DOHH2 (cell line): Measurements from ENCODE around the gene BCAR3.

Source experiments
- H3F3A ChIP-seq: fragments of 200-600 bp; sonication (generic), shearing (Covaris generic); 2 replicates; pipeline ENCODE4 v1.6.0; 2016; ENCODE audit warnings: antibody characterized with exemption, mild to moderate bottlenecking; ENCODE audit not compliant: control insufficient read depth, insufficient read depth
- H3K27ac ChIP-seq: fragments of 200-600 bp; sonication (generic); 2 replicates; pipeline ENCODE4 v1.5.1; 2014; ENCODE audit warnings: low read depth, mild to moderate bottlenecking, low read length, moderate library complexity
- H3K27me3 ChIP-seq: fragments of 200-600 bp; sonication (generic); 2 replicates; pipeline ENCODE4 v1.6.1; 2014; ENCODE audit warnings: mild to moderate bottlenecking, low read length, mixed read lengths; ENCODE audit not compliant: control insufficient read depth
- H3K36me3 ChIP-seq: fragments of 200-600 bp; sonication (generic); 2 replicates; pipeline ENCODE4 v1.6.1; 2014; ENCODE audit warnings: mild to moderate bottlenecking, low read length, moderate library complexity, mixed read lengths; ENCODE audit not compliant: control insufficient read depth
- H3K4me1 ChIP-seq: fragments of 200-600 bp; sonication (generic); 2 replicates; pipeline ENCODE4 v1.6.1; 2014; ENCODE audit warnings: mild to moderate bottlenecking, low read length, mixed read lengths; ENCODE audit not compliant: control insufficient read depth
- H3K4me2 ChIP-seq: fragments of 200-600 bp; sonication (generic); 2 replicates; pipeline ENCODE4 v1.6.0; 2014; ENCODE audit warnings: mild to moderate bottlenecking, low read length, moderate library complexity
- H3K4me3 ChIP-seq: fragments of 200-600 bp; sonication (generic); 2 replicates; pipeline ENCODE4 v1.5.1; 2014; ENCODE audit warnings: mild to moderate bottlenecking, low read length, mixed read lengths
- H3K79me2 ChIP-seq: fragments of 200-600 bp; sonication (generic); 2 replicates; pipeline ENCODE4 v1.6.1; 2014; ENCODE audit warnings: mild to moderate bottlenecking, low read length, mixed read lengths; ENCODE audit not compliant: control insufficient read depth
- H3K9me2 ChIP-seq: fragments of 200-600 bp; sonication (generic); replicated peaks from 2 replicates; pipeline ENCODE4 v1.6.1; 2014; ENCODE audit warnings: mild to moderate bottlenecking, low read length, mixed read lengths; ENCODE audit not compliant: control insufficient read depth
- H3K9me3 ChIP-seq: fragments of 200-600 bp; sonication (generic); 2 replicates; pipeline ENCODE4 v1.6.1; 2014; ENCODE audit warnings: antibody characterized with exemption, low read length, mixed read lengths; ENCODE audit not compliant: control insufficient read depth, insufficient read depth
- H4K20me1 ChIP-seq: fragments of 200-600 bp; sonication (generic); 2 replicates; pipeline ENCODE4 v1.6.0; 2014; ENCODE audit warnings: low read depth, mild to moderate bottlenecking, antibody characterized with exemption, low read length, moderate library complexity; ENCODE audit not compliant: control insufficient read depth, insufficient read depth
- CTCF ChIP-seq: fragments of 200-600 bp; sonication (generic); IDR thresholded peaks from one replicate; pipeline ENCODE4 v1.5.1; 2014; ENCODE audit warnings: antibody characterized with exemption, mild to moderate bottlenecking, low read depth, low read length; ENCODE audit not compliant: poor library complexity, severe bottlenecking
- EZH2phosphoT487 ChIP-seq: fragments of 200-600 bp; sonication (generic); IDR thresholded peaks from 2 replicates; pipeline ENCODE4 v1.6.1; 2017; ENCODE audit warnings: borderline replicate concordance, mild to moderate bottlenecking, antibody characterized with exemption, low read length, moderate library complexity, mixed read lengths

BCAR3 gene

GRCh38 chr1:93549811-93550210, 131.8 kb downstream of the BCAR3 start:
- H3K9me2 ChIP-seq: no peaks in the 10 kb centered on the region
- no peaks in the 10 kb centered on the region for H3K9me3 ChIP-seq
- TF ChIP-seq CTCF (no peak), EZH2phosphoT487 (no peak)
- H3K4me2 ChIP-seq: no peak overlapping the region
- H3K4me1 ChIP-seq: no peaks in the 10 kb centered on the region
- no peaks in the 10 kb centered on the region for H3K27me3 ChIP-seq
- no peak overlapping the region for H3K4me3 ChIP-seq
- H4K20me1 ChIP-seq: no peaks in the 10 kb centered on the region
- H3K36me3 ChIP-seq: no peaks in the 10 kb centered on the region
- H3F3A ChIP-seq: no peaks in the 10 kb centered on the region
- H3K27ac ChIP-seq: no peak overlapping the region
- H3K79me2 ChIP-seq: no peaks in the 10 kb centered on the region

GRCh38 chr1:93549131-93549530, 132.5 kb downstream of the BCAR3 start:
- TF ChIP-seq EZH2phosphoT487: no peak
- no peak for TF ChIP-seq CTCF
- Histone ChIP-seq H3K9me2 (no peaks in the 10 kb centered on the region), H3K27me3 (no peaks in the 10 kb centered on the region), H3F3A (no peaks in the 10 kb centered on the region), H3K4me3 (no peak overlapping the region), H4K20me1 (no peaks in the 10 kb centered on the region), H3K4me2 (no peak overlapping the region), H3K4me1 (no peaks in the 10 kb centered on the region), H3K27ac (no peak overlapping the region), H3K36me3 (no peaks in the 10 kb centered on the region), H3K9me3 (no peaks in the 10 kb centered on the region), H3K79me2 (no peaks in the 10 kb centered on the region)

- H3K4me1 ChIP-seq: no peaks in the 10 kb centered on the region
These were observed 135.3 kb downstream of the BCAR3 start for GRCh38 chr1:93546162-93546863.

More at GRCh38 chr1:93546162-93546863, 135.3 kb downstream of the BCAR3 start:
- Histone ChIP-seq H3F3A (no peaks in the 10 kb centered on the region), H3K27me3 (no peaks in the 10 kb centered on the region), H3K27ac (no peak overlapping the region), H4K20me1 (no peaks in the 10 kb centered on the region), H3K4me3 (no peak overlapping the region), H3K36me3 (no peaks in the 10 kb centered on the region), H3K9me2 (no peaks in the 10 kb centered on the region), H3K79me2 (no peaks in the 10 kb centered on the region), H3K9me3 (no peaks in the 10 kb centered on the region), H3K4me2 (no peak overlapping the region)
- TF ChIP-seq EZH2phosphoT487 (no peak), CTCF (no peak)
